ENCODE measurements around the gene UBE3D.
"Not testable (repeated sequence)": the region's sequence is repeated elsewhere in the genome, so short reads cannot be mapped to it uniquely, and the experiment has no call there.

Gene UBE3D

DNA sequence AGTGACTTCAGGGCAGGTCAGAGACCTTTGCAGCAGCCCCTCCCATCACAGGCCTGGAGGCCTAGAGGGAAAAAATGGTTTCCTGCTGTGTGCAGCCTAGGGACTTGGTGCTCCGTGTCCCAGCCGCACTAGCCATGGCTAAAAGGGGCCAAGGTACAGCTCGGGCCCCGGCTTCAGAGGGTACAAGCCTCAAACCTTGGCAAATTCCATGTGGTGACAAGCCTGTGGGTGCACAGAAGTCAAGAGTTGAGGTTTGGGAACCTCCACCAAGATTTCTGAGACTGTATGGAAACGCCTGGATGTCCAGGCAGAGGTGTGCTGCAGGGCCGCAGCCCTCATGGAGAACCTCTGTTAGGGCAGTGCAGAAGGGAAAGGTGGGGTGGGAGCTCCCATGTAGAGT is 34.0 kb downstream of the UBE3D start:
- H3K79me2 ChIP-seq (ENCODE audit: insufficient read depth, low read depth), result no peaks in the 10 kb centered on the region
- H3K27me3 ChIP-seq (ENCODE audit: insufficient read depth, low read depth), result no peaks in the 10 kb centered on the region
- no peak overlapping the region for H3K4me3 ChIP-seq (IDR thresholded peaks at IDR 0.05; ENCODE audit: insufficient read depth, low read depth, low read length)
- H3K36me3 ChIP-seq (ENCODE audit: insufficient read depth), result no peaks in the 10 kb centered on the region
- TF ChIP-seq, protein P1, sequence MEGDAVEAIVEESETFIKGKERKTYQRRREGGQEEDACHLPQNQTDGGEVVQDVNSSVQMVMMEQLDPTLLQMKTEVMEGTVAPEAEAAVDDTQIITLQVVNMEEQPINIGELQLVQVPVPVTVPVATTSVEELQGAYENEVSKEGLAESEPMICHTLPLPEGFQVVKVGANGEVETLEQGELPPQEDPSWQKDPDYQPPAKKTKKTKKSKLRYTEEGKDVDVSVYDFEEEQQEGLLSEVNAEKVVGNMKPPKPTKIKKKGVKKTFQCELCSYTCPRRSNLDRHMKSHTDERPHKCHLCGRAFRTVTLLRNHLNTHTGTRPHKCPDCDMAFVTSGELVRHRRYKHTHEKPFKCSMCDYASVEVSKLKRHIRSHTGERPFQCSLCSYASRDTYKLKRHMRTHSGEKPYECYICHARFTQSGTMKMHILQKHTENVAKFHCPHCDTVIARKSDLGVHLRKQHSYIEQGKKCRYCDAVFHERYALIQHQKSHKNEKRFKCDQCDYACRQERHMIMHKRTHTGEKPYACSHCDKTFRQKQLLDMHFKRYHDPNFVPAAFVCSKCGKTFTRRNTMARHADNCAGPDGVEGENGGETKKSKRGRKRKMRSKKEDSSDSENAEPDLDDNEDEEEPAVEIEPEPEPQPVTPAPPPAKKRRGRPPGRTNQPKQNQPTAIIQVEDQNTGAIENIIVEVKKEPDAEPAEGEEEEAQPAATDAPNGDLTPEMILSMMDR (conservative IDR thresholded peaks at IDR 0.05; ENCODE audit: low read depth, low read length), result no peak
- H3K4me2 ChIP-seq, result no peak overlapping the region
- H3K27ac ChIP-seq, result no peak overlapping the region
- no peak overlapping the region for H3K9ac ChIP-seq
- no peaks in the 10 kb centered on the region for H4K20me1 ChIP-seq (ENCODE audit: insufficient read depth)
- no peaks in the 10 kb centered on the region for H3K4me1 ChIP-seq (ENCODE audit: low read depth, poor library complexity, severe bottlenecking)
- H2AFZ ChIP-seq (ENCODE audit: low read depth), result no peak overlapping the region

DNA sequence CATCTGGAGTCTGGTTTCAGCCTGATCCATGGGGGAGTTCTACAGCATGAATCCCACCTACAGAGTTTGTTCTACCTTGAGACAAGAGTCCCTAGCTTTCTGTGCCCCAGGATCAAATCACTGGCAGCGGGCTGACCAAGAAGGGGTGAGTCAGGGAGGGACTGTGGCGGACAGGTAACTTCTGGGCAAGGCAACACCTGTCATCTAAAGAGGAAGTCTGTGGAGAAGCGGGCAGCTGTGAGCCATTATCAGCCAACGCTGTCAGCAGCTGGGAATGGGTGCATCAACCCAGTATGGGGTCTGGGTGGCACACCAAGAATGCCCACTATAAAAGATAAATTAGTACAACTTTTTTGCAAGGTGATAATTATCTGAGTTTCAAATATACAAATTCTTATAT is 45.9 kb downstream of the UBE3D start:
- Histone ChIP-seq H3K4me1 (ENCODE audit: low read depth, poor library complexity, severe bottlenecking) (no peaks in the 10 kb centered on the region), H4K20me1 (ENCODE audit: insufficient read depth) (no peaks in the 10 kb centered on the region), H2AFZ (ENCODE audit: low read depth) (no peak overlapping the region), H3K4me2 (no peak overlapping the region), H3K4me3 (IDR thresholded peaks at IDR 0.05; ENCODE audit: insufficient read depth, low read depth, low read length) (no peak overlapping the region), H3K27ac (no peak overlapping the region), H3K36me3 (ENCODE audit: insufficient read depth) (no peaks in the 10 kb centered on the region), H3K9ac (no peak overlapping the region), H3K27me3 (ENCODE audit: insufficient read depth, low read depth) (no peaks in the 10 kb centered on the region), H3K79me2 (ENCODE audit: insufficient read depth, low read depth) (no peaks in the 10 kb centered on the region)
- TF ChIP-seq, protein P1 (conservative IDR thresholded peaks at IDR 0.05; ENCODE audit: low read depth, low read length), result no peak

DNA sequence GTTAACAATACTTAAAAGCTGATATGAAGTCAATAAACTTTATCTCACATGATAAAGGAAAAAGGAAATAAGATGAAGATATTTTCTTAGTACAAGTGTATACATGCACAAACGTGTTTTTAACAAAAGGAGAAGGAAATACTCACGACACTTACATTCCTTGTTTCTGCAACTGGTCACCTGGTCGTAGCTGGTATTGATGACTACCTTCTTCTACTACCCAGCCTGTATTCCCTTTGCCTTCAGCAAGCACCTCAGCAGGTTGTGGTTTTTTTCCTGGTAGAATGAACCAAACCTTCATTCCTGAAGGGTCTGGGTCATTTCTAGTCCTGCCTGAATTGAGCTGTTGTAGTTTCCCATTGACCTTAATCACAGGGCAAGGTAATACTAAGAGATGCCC is 54.5 kb downstream of the UBE3D start:
- H4K20me1 ChIP-seq (ENCODE audit: insufficient read depth); H3K27me3 ChIP-seq (ENCODE audit: insufficient read depth, low read depth); H3K9ac ChIP-seq; H2AFZ ChIP-seq (ENCODE audit: low read depth); H3K4me1 ChIP-seq (ENCODE audit: low read depth, poor library complexity, severe bottlenecking); H3K4me3 ChIP-seq (IDR thresholded peaks at IDR 0.05; ENCODE audit: insufficient read depth, low read depth, low read length); H3K79me2 ChIP-seq (ENCODE audit: insufficient read depth, low read depth); H3K4me2 ChIP-seq; H3K36me3 ChIP-seq (ENCODE audit: insufficient read depth); H3K27ac ChIP-seq: not testable (repeated sequence)

DNA sequence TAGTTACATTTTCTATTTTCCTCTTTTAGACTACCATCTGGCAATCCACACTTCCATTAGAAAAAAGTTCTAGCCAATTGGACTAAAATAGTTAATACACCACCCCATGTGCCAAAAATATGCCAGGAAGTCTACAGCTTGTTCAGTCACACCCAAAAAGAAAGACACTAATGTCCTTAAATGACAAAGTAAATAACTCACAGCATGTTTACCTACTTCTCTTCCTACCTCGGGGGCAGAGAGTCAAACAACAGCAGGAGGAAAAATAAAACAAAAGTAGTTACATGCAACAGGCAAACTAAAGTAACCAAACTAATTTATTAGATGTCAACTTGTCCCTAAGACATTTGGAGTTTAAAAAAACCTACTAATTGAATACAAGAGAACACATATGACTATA is 57.0 kb downstream of the UBE3D start:
- no peaks in the 10 kb centered on the region for H3K4me1 ChIP-seq (ENCODE audit: low read depth, poor library complexity, severe bottlenecking)
- no peak overlapping the region for H2AFZ ChIP-seq (ENCODE audit: low read depth)
- no peak overlapping the region for H3K27ac ChIP-seq
- H4K20me1 ChIP-seq (ENCODE audit: insufficient read depth), result no peaks in the 10 kb centered on the region
- no peak overlapping the region for H3K4me2 ChIP-seq
- no peaks in the 10 kb centered on the region for H3K36me3 ChIP-seq (ENCODE audit: insufficient read depth)
- H3K27me3 ChIP-seq (ENCODE audit: insufficient read depth, low read depth), result no peaks in the 10 kb centered on the region
- no peaks in the 10 kb centered on the region for H3K79me2 ChIP-seq (ENCODE audit: insufficient read depth, low read depth)
- H3K9ac ChIP-seq, result no peak overlapping the region
- H3K4me3 ChIP-seq (IDR thresholded peaks at IDR 0.05; ENCODE audit: insufficient read depth, low read depth, low read length), result no peak overlapping the region
- TF ChIP-seq, protein P1 (conservative IDR thresholded peaks at IDR 0.05; ENCODE audit: low read depth, low read length), result no peak

DNA sequence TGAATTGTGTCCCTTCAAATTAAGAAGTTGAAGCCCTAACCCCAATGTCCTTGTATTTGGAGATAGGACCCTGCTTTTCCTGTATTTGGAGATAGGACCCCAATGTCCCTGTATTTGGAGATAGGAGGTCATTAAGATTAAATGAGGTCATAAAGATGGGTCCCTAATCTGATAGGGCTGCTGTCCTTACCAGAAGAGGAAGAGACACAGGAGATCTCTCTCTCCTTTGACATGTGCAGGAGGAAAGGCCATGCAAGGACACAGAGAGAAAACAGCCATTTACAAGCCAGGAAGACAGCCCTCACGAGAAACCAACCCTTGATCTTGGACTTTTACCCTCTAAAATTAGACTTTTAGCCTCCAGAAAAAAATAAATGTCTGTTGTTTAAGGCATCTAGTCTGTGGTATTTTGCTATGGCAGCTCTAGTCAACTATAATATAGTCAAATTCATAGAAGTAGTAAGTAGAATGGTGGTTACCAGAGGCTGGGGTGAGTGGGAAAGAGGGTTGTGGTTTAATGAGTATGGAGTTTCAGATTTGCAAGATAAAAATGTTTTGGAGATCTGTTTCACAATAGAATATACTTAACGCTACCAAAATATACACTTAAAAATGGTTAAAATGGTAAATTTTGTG is 59.3 kb downstream of the UBE3D start:
- Histone ChIP-seq H4K20me1 (ENCODE audit: insufficient read depth) (no peaks in the 10 kb centered on the region), H3K4me3 (IDR thresholded peaks at IDR 0.05; ENCODE audit: insufficient read depth, low read depth, low read length) (no peak overlapping the region), H3K79me2 (ENCODE audit: insufficient read depth, low read depth) (no peaks in the 10 kb centered on the region), H3K4me1 (ENCODE audit: low read depth, poor library complexity, severe bottlenecking) (no peaks in the 10 kb centered on the region), H3K9ac (no peak overlapping the region), H3K4me2 (no peak overlapping the region), H3K27ac (no peak overlapping the region), H2AFZ (ENCODE audit: low read depth) (no peak overlapping the region), H3K36me3 (ENCODE audit: insufficient read depth) (no peaks in the 10 kb centered on the region), H3K27me3 (ENCODE audit: insufficient read depth, low read depth) (no peaks in the 10 kb centered on the region)
- TF ChIP-seq, protein P1 (conservative IDR thresholded peaks at IDR 0.05; ENCODE audit: low read depth, low read length), result no peak

All from KMS-11 (cell line).